ENCODE results near the gene ATG101.

ATG101 gene

GRCh38 chr12:52083638-52083996 lies 13.8 kb downstream of the ATG101 start:
- DNase-seq (ENCODE audit: insufficient read length, low spot score) (no peak), FAIRE-seq (no peak)
- no peak for TF ChIP-seq PAX5 (IDR thresholded peaks at IDR 0.05; ENCODE audit: insufficient read depth, low read length, severe bottlenecking)

- FAIRE-seq: no peak
- no peak for DNase-seq (ENCODE audit: insufficient read length, low spot score)
- no peak for TF ChIP-seq POU2F2 (IDR thresholded peaks at IDR 0.05; ENCODE audit: low read depth, low read length)
- TF ChIP-seq TAF1 (IDR thresholded peaks at IDR 0.05; ENCODE audit: low read depth, low read length): no peak
- TF ChIP-seq SPI1 (IDR thresholded peaks at IDR 0.05; ENCODE audit: low read depth, low read length): no peak
- TF ChIP-seq PAX5 (IDR thresholded peaks at IDR 0.05; ENCODE audit: insufficient read depth, low read length, severe bottlenecking): no peak
- no peak for TF ChIP-seq POLR2AphosphoS5 (IDR thresholded peaks at IDR 0.05; ENCODE audit: low read depth, low read length)
- no peak for TF ChIP-seq POLR2A (IDR thresholded peaks at IDR 0.05; ENCODE audit: low read depth, low read length)
Observed at GRCh38 chr12:52084491-52085231, 14.9 kb downstream of the ATG101 start.

- no peak for TF ChIP-seq POLR2A (IDR thresholded peaks at IDR 0.05; ENCODE audit: low read depth, low read length)
- no peak for TF ChIP-seq TAF1 (IDR thresholded peaks at IDR 0.05; ENCODE audit: low read depth, low read length)
- no peak for TF ChIP-seq PAX5 (IDR thresholded peaks at IDR 0.05; ENCODE audit: insufficient read depth, low read length, severe bottlenecking)
- no peak for TF ChIP-seq SPI1 (IDR thresholded peaks at IDR 0.05; ENCODE audit: low read depth, low read length)
- TF ChIP-seq POLR2AphosphoS5 (IDR thresholded peaks at IDR 0.05; ENCODE audit: low read depth, low read length): no peak
- TF ChIP-seq POU2F2 (IDR thresholded peaks at IDR 0.05; ENCODE audit: low read depth, low read length): no peak
- no peak for FAIRE-seq
- DNase-seq (ENCODE audit: insufficient read length, low spot score): no peak
Observed at GRCh38 chr12:52085682-52086180, 16.0 kb downstream of the ATG101 start.

GRCh38 chr12:52086366-52086765 lies 16.6 kb downstream of the ATG101 start:
- TF ChIP-seq POU2F2 (IDR thresholded peaks at IDR 0.05; ENCODE audit: low read depth, low read length) (no peak), PAX5 (IDR thresholded peaks at IDR 0.05; ENCODE audit: insufficient read depth, low read length, severe bottlenecking) (no peak), SPI1 (IDR thresholded peaks at IDR 0.05; ENCODE audit: low read depth, low read length) (no peak), TAF1 (IDR thresholded peaks at IDR 0.05; ENCODE audit: low read depth, low read length) (no peak), POLR2AphosphoS5 (IDR thresholded peaks at IDR 0.05; ENCODE audit: low read depth, low read length) (no peak), POLR2A (IDR thresholded peaks at IDR 0.05; ENCODE audit: low read depth, low read length) (no peak)
- no peak for FAIRE-seq
- no peak for DNase-seq (ENCODE audit: insufficient read length, low spot score)

- DNase-seq (ENCODE audit: insufficient read length, low spot score) (no peak), FAIRE-seq (no peak)
- TF ChIP-seq TAF1 (IDR thresholded peaks at IDR 0.05; ENCODE audit: low read depth, low read length) (no peak), PAX5 (IDR thresholded peaks at IDR 0.05; ENCODE audit: insufficient read depth, low read length, severe bottlenecking) (no peak), POLR2AphosphoS5 (IDR thresholded peaks at IDR 0.05; ENCODE audit: low read depth, low read length) (no peak), SPI1 (IDR thresholded peaks at IDR 0.05; ENCODE audit: low read depth, low read length) (no peak), POU2F2 (IDR thresholded peaks at IDR 0.05; ENCODE audit: low read depth, low read length) (no peak), POLR2A (IDR thresholded peaks at IDR 0.05; ENCODE audit: low read depth, low read length) (no peak)
Observed at GRCh38 chr12:52086944-52087835, 17.4 kb downstream of the ATG101 start.

- TF ChIP-seq POLR2AphosphoS5 (IDR thresholded peaks at IDR 0.05; ENCODE audit: low read depth, low read length) (no peak), TAF1 (IDR thresholded peaks at IDR 0.05; ENCODE audit: low read depth, low read length) (no peak)
- peak; percentile 74 for FAIRE-seq
- DNase-seq (ENCODE audit: insufficient read length, low spot score): no peak
Observed at GRCh38 chr12:52087961-52088820, 18.4 kb downstream of the ATG101 start.

- DNase-seq (ENCODE audit: insufficient read length, low spot score): no peak
- no peak for FAIRE-seq
Observed at GRCh38 chr12:52089491-52089890, 19.7 kb downstream of the ATG101 start.

GRCh38 chr12:52090291-52090690 lies 20.5 kb downstream of the ATG101 start:
- TF ChIP-seq POLR2AphosphoS5 (IDR thresholded peaks at IDR 0.05; ENCODE audit: low read depth, low read length) (no peak), SPI1 (IDR thresholded peaks at IDR 0.05; ENCODE audit: low read depth, low read length) (no peak), TAF1 (IDR thresholded peaks at IDR 0.05; ENCODE audit: low read depth, low read length) (no peak), PAX5 (IDR thresholded peaks at IDR 0.05; ENCODE audit: insufficient read depth, low read length, severe bottlenecking) (no peak), POU2F2 (IDR thresholded peaks at IDR 0.05; ENCODE audit: low read depth, low read length) (no peak), POLR2A (IDR thresholded peaks at IDR 0.05; ENCODE audit: low read depth, low read length) (no peak)
- FAIRE-seq: no peak

More at GRCh38 chr12:52089491-52089890, 19.7 kb downstream of the ATG101 start:
- TF ChIP-seq TAF1 (IDR thresholded peaks at IDR 0.05; ENCODE audit: low read depth, low read length) (no peak), SPI1 (IDR thresholded peaks at IDR 0.05; ENCODE audit: low read depth, low read length) (no peak), PAX5 (IDR thresholded peaks at IDR 0.05; ENCODE audit: insufficient read depth, low read length, severe bottlenecking) (no peak), POLR2A (IDR thresholded peaks at IDR 0.05; ENCODE audit: low read depth, low read length) (no peak), POLR2AphosphoS5 (IDR thresholded peaks at IDR 0.05; ENCODE audit: low read depth, low read length) (no peak), POU2F2 (IDR thresholded peaks at IDR 0.05; ENCODE audit: low read depth, low read length) (no peak)

GRCh38 chr12:52091061-52091460 lies 21.3 kb downstream of the ATG101 start:
- DNase-seq (ENCODE audit: insufficient read length, low spot score) (no peak), FAIRE-seq (no peak)
- no peak for TF ChIP-seq POLR2AphosphoS5 (IDR thresholded peaks at IDR 0.05; ENCODE audit: low read depth, low read length)
- TF ChIP-seq TAF1 (IDR thresholded peaks at IDR 0.05; ENCODE audit: low read depth, low read length): no peak
- no peak for TF ChIP-seq POU2F2 (IDR thresholded peaks at IDR 0.05; ENCODE audit: low read depth, low read length)
- no peak for TF ChIP-seq SPI1 (IDR thresholded peaks at IDR 0.05; ENCODE audit: low read depth, low read length)
- TF ChIP-seq POLR2A (IDR thresholded peaks at IDR 0.05; ENCODE audit: low read depth, low read length): no peak
- no peak for TF ChIP-seq PAX5 (IDR thresholded peaks at IDR 0.05; ENCODE audit: insufficient read depth, low read length, severe bottlenecking)

More at GRCh38 chr12:52090291-52090690, 20.5 kb downstream of the ATG101 start:
- DNase-seq (ENCODE audit: insufficient read length, low spot score): no peak

All from GM12891 (cell line).